Measurements from ENCODE around the gene PCSK9.
A peak's percentile ranks its signal among the peaks of the same experiment; 100 is the strongest.

PCSK9 gene

DNA sequence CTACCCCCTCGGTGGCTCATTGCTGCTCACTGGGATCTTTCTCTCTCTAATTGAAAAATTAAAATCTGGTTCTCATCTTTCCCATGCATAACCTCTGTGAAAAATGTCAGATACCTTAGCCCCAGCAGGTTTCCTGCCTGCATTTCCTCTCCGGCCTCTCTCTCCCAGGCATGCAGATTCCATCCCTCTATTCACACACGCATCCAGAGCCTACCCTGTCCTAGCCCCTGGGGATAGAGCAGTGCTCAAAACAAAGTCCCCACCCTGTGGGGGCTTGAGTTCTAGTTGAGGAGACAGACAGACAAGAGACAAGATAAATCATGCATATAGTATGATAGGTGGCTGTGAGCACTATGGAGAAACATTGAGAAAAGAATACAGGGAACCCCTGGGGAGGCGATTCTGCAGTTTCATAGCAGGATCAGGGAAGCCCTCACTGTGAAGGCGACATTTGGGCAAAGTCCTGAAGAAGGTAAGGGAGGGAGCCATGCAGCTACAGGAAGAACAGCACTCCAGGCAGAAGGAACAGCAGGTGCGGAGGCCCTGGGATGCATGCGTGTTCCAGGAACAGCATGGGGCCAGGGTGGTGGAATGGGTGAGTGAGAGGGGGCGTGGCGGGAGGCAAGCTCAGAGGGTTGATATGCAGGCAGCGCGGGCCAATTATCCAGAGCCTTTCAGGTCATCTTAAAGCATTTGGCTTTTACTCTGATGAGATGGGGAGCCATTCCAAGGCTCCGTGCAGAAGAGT is 44.2 kb upstream of the PCSK9 start:
- no peak for TF ChIP-seq ZFX (IDR thresholded peaks at IDR 0.05; ENCODE audit: borderline replicate concordance)
- TF ChIP-seq, protein P1, sequence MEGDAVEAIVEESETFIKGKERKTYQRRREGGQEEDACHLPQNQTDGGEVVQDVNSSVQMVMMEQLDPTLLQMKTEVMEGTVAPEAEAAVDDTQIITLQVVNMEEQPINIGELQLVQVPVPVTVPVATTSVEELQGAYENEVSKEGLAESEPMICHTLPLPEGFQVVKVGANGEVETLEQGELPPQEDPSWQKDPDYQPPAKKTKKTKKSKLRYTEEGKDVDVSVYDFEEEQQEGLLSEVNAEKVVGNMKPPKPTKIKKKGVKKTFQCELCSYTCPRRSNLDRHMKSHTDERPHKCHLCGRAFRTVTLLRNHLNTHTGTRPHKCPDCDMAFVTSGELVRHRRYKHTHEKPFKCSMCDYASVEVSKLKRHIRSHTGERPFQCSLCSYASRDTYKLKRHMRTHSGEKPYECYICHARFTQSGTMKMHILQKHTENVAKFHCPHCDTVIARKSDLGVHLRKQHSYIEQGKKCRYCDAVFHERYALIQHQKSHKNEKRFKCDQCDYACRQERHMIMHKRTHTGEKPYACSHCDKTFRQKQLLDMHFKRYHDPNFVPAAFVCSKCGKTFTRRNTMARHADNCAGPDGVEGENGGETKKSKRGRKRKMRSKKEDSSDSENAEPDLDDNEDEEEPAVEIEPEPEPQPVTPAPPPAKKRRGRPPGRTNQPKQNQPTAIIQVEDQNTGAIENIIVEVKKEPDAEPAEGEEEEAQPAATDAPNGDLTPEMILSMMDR (IDR thresholded peaks at IDR 0.05): no peak
- H3K27ac ChIP-seq: no peak overlapping the region

DNA sequence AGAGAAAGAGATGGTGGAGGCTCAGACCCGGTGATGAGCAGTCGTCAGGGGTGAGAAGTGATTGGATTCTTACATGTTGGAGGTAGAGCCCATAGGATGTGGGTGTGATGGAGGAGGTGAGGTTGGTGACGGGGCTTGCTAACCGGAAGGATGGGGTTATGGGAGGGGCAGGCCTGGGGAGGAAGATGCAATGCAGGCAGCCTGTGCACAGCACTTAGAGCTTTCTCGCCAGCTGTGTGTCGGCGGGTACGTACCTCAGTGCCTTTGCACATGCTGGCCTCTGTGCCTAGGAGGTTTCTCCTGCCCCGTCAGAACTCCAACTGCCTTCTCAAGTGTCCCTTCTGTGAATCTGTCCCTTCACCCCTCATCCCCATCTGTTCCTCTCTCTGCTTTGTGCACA is 43.5 kb upstream of the PCSK9 start:
- H3K27ac ChIP-seq: no peak overlapping the region
- TF ChIP-seq ZFX (IDR thresholded peaks at IDR 0.05; ENCODE audit: borderline replicate concordance): no peak
- TF ChIP-seq, protein P1 (IDR thresholded peaks at IDR 0.05): no peak

DNA sequence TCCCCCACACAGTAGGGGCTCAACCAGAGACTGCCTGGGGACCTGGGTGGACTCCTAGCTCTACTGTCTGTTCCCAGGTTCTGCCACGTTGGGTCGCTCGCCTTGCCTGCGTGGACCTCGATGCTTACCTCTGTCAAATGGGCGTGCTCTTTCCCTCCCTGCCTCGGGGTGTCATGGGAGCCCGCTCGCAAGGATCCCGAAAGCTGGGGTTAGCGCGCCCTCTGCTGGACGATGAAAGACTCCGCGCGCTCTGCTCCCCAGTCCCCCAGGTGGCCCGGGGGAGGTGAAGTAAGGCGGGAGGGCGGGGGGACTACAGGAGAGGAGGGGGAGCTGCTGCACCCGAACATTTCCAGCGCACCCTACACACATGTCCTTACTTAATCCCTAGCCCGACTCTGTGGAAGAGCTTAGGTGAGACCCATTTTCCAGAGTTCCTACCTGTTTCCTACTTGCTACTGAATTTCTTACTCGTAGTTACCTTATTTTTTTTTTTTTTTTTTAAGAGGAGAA is 42.9 kb upstream of the PCSK9 start:
- no peak overlapping the region for H3K27ac ChIP-seq
- no peak for TF ChIP-seq ZFX (IDR thresholded peaks at IDR 0.05; ENCODE audit: borderline replicate concordance)
- TF ChIP-seq, protein P1 (IDR thresholded peaks at IDR 0.05): peak; percentile 91

DNA sequence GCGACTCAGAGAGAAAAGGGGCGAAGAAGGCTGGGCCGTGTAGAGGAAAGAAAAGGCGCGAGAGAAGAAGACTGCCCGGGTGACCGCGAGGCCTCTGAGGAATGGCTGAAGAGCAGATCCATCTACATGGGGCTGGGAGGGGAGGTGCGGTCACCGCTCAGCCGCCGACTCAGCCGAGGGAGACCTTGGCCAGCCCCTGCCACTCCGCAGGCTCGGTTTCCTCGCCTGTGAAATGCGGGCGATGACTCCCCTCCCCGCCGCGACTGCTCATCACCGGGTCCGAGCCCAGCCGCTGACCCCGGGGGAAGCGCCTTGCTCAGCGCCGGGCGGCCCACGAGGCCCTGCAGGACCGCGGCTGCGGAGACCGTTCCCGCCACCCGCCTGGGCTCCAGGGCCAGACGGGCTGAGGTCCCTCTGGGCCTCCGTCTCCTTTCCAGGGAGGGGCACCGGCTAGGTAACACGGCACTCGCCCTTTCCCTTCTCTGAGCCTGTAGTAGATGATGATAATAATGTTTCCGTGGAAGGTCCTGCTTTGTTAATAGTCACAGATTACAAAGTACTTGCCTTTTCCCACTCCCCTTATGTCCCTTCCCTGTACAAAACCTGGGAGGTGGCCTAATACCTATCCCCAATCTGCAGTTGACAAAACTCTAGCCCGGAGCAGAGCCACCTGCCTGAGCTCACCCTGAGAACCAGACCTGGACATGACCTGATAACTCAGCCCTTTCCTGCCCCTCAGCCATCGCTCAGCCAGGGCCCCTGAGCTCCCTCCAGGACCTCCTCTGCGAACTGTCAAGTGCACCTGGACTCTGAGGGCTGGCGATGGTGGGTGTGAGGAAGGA is 42.3 kb upstream of the PCSK9 start:
- no peak overlapping the region for H3K27ac ChIP-seq
- TF ChIP-seq ZFX (IDR thresholded peaks at IDR 0.05; ENCODE audit: borderline replicate concordance): no peak
- TF ChIP-seq, protein P1 (IDR thresholded peaks at IDR 0.05): no peak

DNA sequence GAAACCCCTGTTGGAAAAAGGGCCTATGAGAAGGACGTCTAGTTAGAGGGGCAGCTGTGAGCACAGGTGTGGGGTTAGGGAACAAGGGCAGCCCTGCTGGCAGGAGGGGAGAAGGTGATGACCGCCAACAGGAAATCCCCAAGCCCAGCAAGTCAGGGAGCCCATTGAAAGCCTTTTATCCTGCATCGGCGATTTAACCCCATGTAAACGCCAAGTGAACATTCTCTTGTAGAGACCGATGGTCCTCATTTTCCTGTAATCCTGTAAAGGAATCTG is 41.7 kb upstream of the PCSK9 start:
- no peak overlapping the region for H3K27ac ChIP-seq
- no peak for TF ChIP-seq ZFX (IDR thresholded peaks at IDR 0.05; ENCODE audit: borderline replicate concordance)
- TF ChIP-seq, protein P1 (IDR thresholded peaks at IDR 0.05): no peak

DNA sequence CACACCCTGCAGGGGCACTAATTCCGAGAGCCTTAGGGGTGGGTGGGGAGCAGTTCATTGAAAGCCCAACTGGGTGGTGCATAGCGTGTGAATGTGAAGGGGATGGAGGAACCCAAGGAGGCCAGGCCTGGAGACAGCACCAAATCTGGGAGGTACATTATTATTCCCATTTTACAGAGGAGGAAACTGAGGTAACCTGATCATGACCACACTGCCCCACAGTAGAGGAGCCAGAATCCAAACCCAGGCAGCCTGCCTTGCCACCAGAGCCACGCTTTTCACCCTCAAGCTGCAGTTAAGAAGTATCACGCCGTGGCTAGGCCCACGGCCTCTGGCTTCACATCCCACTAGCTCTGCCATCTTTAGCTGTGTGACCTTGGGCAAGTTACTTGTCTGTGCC is 41.2 kb upstream of the PCSK9 start:
- no peak for TF ChIP-seq ZFX (IDR thresholded peaks at IDR 0.05; ENCODE audit: borderline replicate concordance)
- TF ChIP-seq, protein P1 (IDR thresholded peaks at IDR 0.05): no peak
- H3K27ac ChIP-seq: no peak overlapping the region

DNA sequence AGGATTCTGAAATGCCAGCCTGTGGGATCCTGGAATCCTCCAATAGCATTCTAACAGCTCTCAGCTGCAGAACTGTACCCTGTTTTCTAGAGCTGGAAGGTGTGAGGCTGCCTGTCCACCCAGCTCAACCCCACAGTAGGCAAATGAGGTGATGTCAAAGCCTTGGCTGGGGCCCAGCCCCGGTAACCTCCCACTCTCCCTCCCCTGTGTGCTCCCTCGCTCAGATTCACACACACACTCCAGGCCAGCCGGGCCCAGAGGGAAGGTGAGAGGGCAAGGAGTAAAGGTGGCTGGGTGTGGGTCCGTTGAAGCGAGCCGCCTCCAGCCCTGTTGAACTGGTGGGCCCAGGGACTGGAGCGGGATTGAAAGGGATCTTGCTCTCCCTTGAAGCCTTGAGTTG is 40.7 kb upstream of the PCSK9 start, which contains the start of gene BSND:
Gene BSND, plus strand, starts transcription at position 257 of the 400 bp plus-strand sequence. CDS start 254 bp downstream, outside the sequence.
- no peak within 1 kb of the TSS for H3K27ac ChIP-seq
- TF ChIP-seq ZFX (IDR thresholded peaks at IDR 0.05; ENCODE audit: borderline replicate concordance): no peak
- TF ChIP-seq, protein P1 (IDR thresholded peaks at IDR 0.05): no peak

Measured in 22Rv1 (cell line).